Skeletal muscle satellite cell (primary cell): ENCODE results near the gene TMEM183A.
"Not testable (repeated sequence)": the region's sequence is repeated elsewhere in the genome, so short reads cannot be mapped to it uniquely, and the experiment has no call there.

ENCODE experiments used
- H3K27me3 ChIP-seq: 2 replicates; pipeline ENCODE4 v1.7.0; 2013; ENCODE audit warnings: low read length; ENCODE audit not compliant: control insufficient read depth, insufficient read depth
- H3K36me3 ChIP-seq: 2 replicates; pipeline ENCODE4 v1.7.0; 2013; ENCODE audit warnings: mild to moderate bottlenecking, control low read depth, low read length; ENCODE audit not compliant: insufficient read depth
- H3K4me1 ChIP-seq: 2 replicates; pipeline ENCODE4 v1.7.0; 2013; ENCODE audit warnings: low read length; ENCODE audit not compliant: control insufficient read depth, insufficient read depth
- H3K4me2 ChIP-seq: 2 replicates; pipeline ENCODE4 v1.7.0; 2013; ENCODE audit warnings: mild to moderate bottlenecking, low read length
- H3K4me3 ChIP-seq: 2 replicates; pipeline ENCODE4 v1.7.0; 2013; ENCODE audit warnings: low read length
- H3K9ac ChIP-seq: 2 replicates; pipeline ENCODE4 v1.7.0; 2013; ENCODE audit warnings: mild to moderate bottlenecking, low read depth, low read length, moderate library complexity
- H3K9me3 ChIP-seq: replicated peaks from 2 replicates; pipeline ENCODE4 v1.7.0; 2013; ENCODE audit warnings: mild to moderate bottlenecking, control low read depth, low read length

The TMEM183A gene

GRCh38 chr1:202991112-202991511, 16.1 kb upstream of the TMEM183A start:
- Histone ChIP-seq H3K36me3 (no peaks in the 10 kb centered on the region), H3K9me3 (no peaks in the 10 kb centered on the region), H3K4me1 (no peaks in the 10 kb centered on the region), H3K27me3 (peaks cover 78% of the 10 kb centered on the region), H3K4me2 (no peak overlapping the region), H3K9ac (no peak overlapping the region), H3K4me3 (no peak overlapping the region)

- H3K9me3 ChIP-seq = no peaks in the 10 kb centered on the region
- no peaks in the 10 kb centered on the region for H3K4me1 ChIP-seq
- no peak overlapping the region for H3K4me3 ChIP-seq
- H3K36me3 ChIP-seq = no peaks in the 10 kb centered on the region
- H3K27me3 ChIP-seq = peaks cover 70% of the 10 kb centered on the region
- no peak overlapping the region for H3K4me2 ChIP-seq
- H3K9ac ChIP-seq = no peak overlapping the region
Observed at GRCh38 chr1:202994756-202995155, 12.4 kb upstream of the TMEM183A start.

- no peak overlapping the region for H3K9ac ChIP-seq
- no peaks in the 10 kb centered on the region for H3K9me3 ChIP-seq
- no peaks in the 10 kb centered on the region for H3K36me3 ChIP-seq
- no peaks in the 10 kb centered on the region for H3K4me1 ChIP-seq
- H3K4me2 ChIP-seq = peak overlapping the region; percentile 65
- H3K27me3 ChIP-seq = peaks cover 34% of the 10 kb centered on the region
- H3K4me3 ChIP-seq = no peak overlapping the region
Observed at GRCh38 chr1:202998836-202999750, 8.1 kb upstream of the TMEM183A start.

GRCh38 chr1:203000217-203000944, 6.8 kb upstream of the TMEM183A start:
- H3K4me3 ChIP-seq = no peak overlapping the region
- no peaks in the 10 kb centered on the region for H3K36me3 ChIP-seq
- H3K4me1 ChIP-seq = no peaks in the 10 kb centered on the region
- H3K27me3 ChIP-seq = peaks cover 32% of the 10 kb centered on the region
- no peaks in the 10 kb centered on the region for H3K9me3 ChIP-seq
- no peak overlapping the region for H3K4me2 ChIP-seq
- H3K9ac ChIP-seq = no peak overlapping the region

GRCh38 chr1:203001986-203002385, 5.2 kb upstream of the TMEM183A start:
- no peaks in the 10 kb centered on the region for H3K9me3 ChIP-seq
- no peak overlapping the region for H3K4me3 ChIP-seq
- peaks cover 16% of the 10 kb centered on the region for H3K27me3 ChIP-seq
- no peak overlapping the region for H3K9ac ChIP-seq
- H3K4me2 ChIP-seq = no peak overlapping the region
- H3K4me1 ChIP-seq = no peaks in the 10 kb centered on the region
- H3K36me3 ChIP-seq = no peaks in the 10 kb centered on the region

GRCh38 chr1:203002951-203003350, 4.2 kb upstream of the TMEM183A start:
- H3K4me1 ChIP-seq = no peaks in the 10 kb centered on the region
- H3K4me2 ChIP-seq = no peak overlapping the region
- H3K36me3 ChIP-seq = no peaks in the 10 kb centered on the region
- H3K9me3 ChIP-seq = no peaks in the 10 kb centered on the region
- H3K4me3 ChIP-seq = no peak overlapping the region
- peaks cover 7% of the 10 kb centered on the region for H3K27me3 ChIP-seq
- H3K9ac ChIP-seq = no peak overlapping the region

GRCh38 chr1:203005395-203006142, 1.6 kb upstream of the TMEM183A start:
- H3K27me3 ChIP-seq, H3K4me2 ChIP-seq, H3K4me3 ChIP-seq, H3K9ac ChIP-seq, H3K4me1 ChIP-seq, H3K9me3 ChIP-seq: not testable (repeated sequence)
- peaks cover 18% of the 10 kb centered on the region for H3K36me3 ChIP-seq

GRCh38 chr1:203009185-203009584, 2.0 kb downstream of the TMEM183A start:
- peaks cover 31% of the 10 kb centered on the region for H3K36me3 ChIP-seq

GRCh38 chr1:203011582-203011981, 4.4 kb downstream of the TMEM183A start:
- no peak overlapping the region for H3K4me3 ChIP-seq
- no peaks in the 10 kb centered on the region for H3K9me3 ChIP-seq
- H3K36me3 ChIP-seq = peaks cover 54% of the 10 kb centered on the region

More at GRCh38 chr1:203009185-203009584, 2.0 kb downstream of the TMEM183A start:
- Histone ChIP-seq H3K9ac (no peak overlapping the region), H3K4me2 (peak overlapping the region; percentile 83), H3K4me3 (no peak overlapping the region), H3K4me1 (peaks cover 10% of the 10 kb centered on the region), H3K27me3 (no peaks in the 10 kb centered on the region), H3K9me3 (no peaks in the 10 kb centered on the region)

GRCh38 chr1:203017061-203017460, 9.9 kb downstream of the TMEM183A start:
- Histone ChIP-seq H3K4me1 (no peaks in the 10 kb centered on the region), H3K4me3 (no peak overlapping the region), H3K9ac (no peak overlapping the region), H3K27me3 (no peaks in the 10 kb centered on the region), H3K4me2 (no peak overlapping the region), H3K36me3 (peaks cover 74% of the 10 kb centered on the region), H3K9me3 (no peaks in the 10 kb centered on the region)

More at GRCh38 chr1:203011582-203011981, 4.4 kb downstream of the TMEM183A start:
- Histone ChIP-seq H3K4me2 (no peak overlapping the region), H3K9ac (no peak overlapping the region), H3K27me3 (no peaks in the 10 kb centered on the region), H3K4me1 (peaks cover 10% of the 10 kb centered on the region)

- Histone ChIP-seq H3K4me1 (no peaks in the 10 kb centered on the region), H3K36me3 (peaks cover 75% of the 10 kb centered on the region), H3K9me3 (no peaks in the 10 kb centered on the region), H3K27me3 (no peaks in the 10 kb centered on the region), H3K4me3 (no peak overlapping the region), H3K4me2 (no peak overlapping the region), H3K9ac (no peak overlapping the region)
Observed at GRCh38 chr1:203017692-203018091, 10.5 kb downstream of the TMEM183A start.
